ENCODE results near the gene SLC4A11.

SLC4A11 gene

GRCh38 chr20:3245711-3246110, 6.7 kb upstream of the SLC4A11 start:
- no peak for DNase-seq (ENCODE audit: low spot score)

GRCh38 chr20:3245156-3245555, 6.2 kb upstream of the SLC4A11 start:
- no peak for DNase-seq (ENCODE audit: low spot score)

- no peak for DNase-seq (ENCODE audit: low spot score)
These were observed 5.6 kb upstream of the SLC4A11 start for GRCh38 chr20:3244613-3245012.

GRCh38 chr20:3243718-3244358, 4.8 kb upstream of the SLC4A11 start:
- DNase-seq (ENCODE audit: low spot score): no peak

- peak; percentile 58 for DNase-seq (ENCODE audit: low spot score)
These were observed 3.2 kb upstream of the SLC4A11 start for GRCh38 chr20:3242172-3242692.

GRCh38 chr20:3240776-3241363, 1.9 kb upstream of the SLC4A11 start:
- DNase-seq (ENCODE audit: low spot score): no peak

- no peak for DNase-seq (ENCODE audit: low spot score)
These were observed 1.1 kb upstream of the SLC4A11 start for GRCh38 chr20:3239867-3240775.

- DNase-seq (ENCODE audit: low spot score): peak; percentile 62
These were observed 369 bp downstream of the SLC4A11 start for GRCh38 chr20:3238616-3239025.

GRCh38 chr20:3237958-3238615, 903 bp downstream of the SLC4A11 start:
- DNase-seq (ENCODE audit: low spot score): no peak

- DNase-seq (ENCODE audit: low spot score): no peak
These were observed 1.7 kb downstream of the SLC4A11 start for GRCh38 chr20:3237011-3237957.

GRCh38 chr20:3235666-3236324, 3.2 kb downstream of the SLC4A11 start:
- no peak for DNase-seq (ENCODE audit: low spot score)

- DNase-seq (ENCODE audit: low spot score): no peak
These were observed 4.9 kb downstream of the SLC4A11 start for GRCh38 chr20:3233991-3234498.

- DNase-seq (ENCODE audit: low spot score): no peak
These were observed 5.6 kb downstream of the SLC4A11 start for GRCh38 chr20:3233131-3233990.

GRCh38 chr20:3231889-3232588, 7.0 kb downstream of the SLC4A11 start:
- DNase-seq (ENCODE audit: low spot score): no peak

GRCh38 chr20:3231116-3231515, 7.9 kb downstream of the SLC4A11 start:
- no peak for DNase-seq (ENCODE audit: low spot score)

- no peak for DNase-seq (ENCODE audit: low spot score)
These were observed 9.2 kb downstream of the SLC4A11 start for GRCh38 chr20:3229798-3230197.

- no peak for DNase-seq (ENCODE audit: low spot score)
These were observed 9.8 kb downstream of the SLC4A11 start for GRCh38 chr20:3229158-3229557.

GRCh38 chr20:3228750-3229032, 10.3 kb downstream of the SLC4A11 start:
- no peak for DNase-seq (ENCODE audit: low spot score)

All from hepatic stellate cell (primary cell).